Measurements from ENCODE around the gene GPR89A.

- TF ChIP-seq CTCF (IDR thresholded peaks at IDR 0.05; ENCODE audit: low read depth, low read length, missing input control), result no peak
- no peak for TF ChIP-seq TAF1 (conservative IDR thresholded peaks at IDR 0.05)
- TF ChIP-seq YY1 (IDR thresholded peaks at IDR 0.05), result no peak
- no peak for TF ChIP-seq ZBTB33 (IDR thresholded peaks at IDR 0.05)
- TF ChIP-seq MAX (IDR thresholded peaks at IDR 0.05), result no peak
- TF ChIP-seq FOXA1 (IDR thresholded peaks at IDR 0.05), result no peak
- TF ChIP-seq ATF3 (IDR thresholded peaks at IDR 0.05), result no peak
Measured at GRCh38 chr1:145708063-145708462, 100.3 kb downstream of the GPR89A start.
